BE2C (cell line): Measurements from ENCODE around the gene RGS19.

Source experiments
- DNase-seq: peaks from one replicate; pipeline ENCODE4 v3.0.0-alpha.2; 2020
- H3K27me3 ChIP-seq: fragments of 250-450 bp; sonication (Bioruptor Pico); 2 replicates; pipeline ENCODE4 v1.5.1; 2020; ENCODE audit warnings: mild to moderate bottlenecking
- H3K36me3 ChIP-seq: fragments of 250-450 bp; sonication (Bioruptor Pico); 2 replicates; pipeline ENCODE4 v1.5.1; 2020; ENCODE audit warnings: mild to moderate bottlenecking
- H3K4me1 ChIP-seq: fragments of 250-450 bp; sonication (Bioruptor Pico); 2 replicates; pipeline ENCODE4 v1.5.1; 2020
- H3K4me3 ChIP-seq: 2 replicates; pipeline ENCODE4 v1.5.1; 2011; ENCODE audit warnings: low read depth, low read length
- H3K9me3 ChIP-seq: fragments of 250-450 bp; sonication (Bioruptor Pico); 2 replicates; pipeline ENCODE4 v1.5.1; 2020
- TF ChIP-seq, protein P1 (sequence below): IDR thresholded peaks from 2 replicates; pipeline ENCODE4 v1.5.1; 2012; ENCODE audit warnings: mild to moderate bottlenecking, low read depth, low read length

RGS19 gene

DNA sequence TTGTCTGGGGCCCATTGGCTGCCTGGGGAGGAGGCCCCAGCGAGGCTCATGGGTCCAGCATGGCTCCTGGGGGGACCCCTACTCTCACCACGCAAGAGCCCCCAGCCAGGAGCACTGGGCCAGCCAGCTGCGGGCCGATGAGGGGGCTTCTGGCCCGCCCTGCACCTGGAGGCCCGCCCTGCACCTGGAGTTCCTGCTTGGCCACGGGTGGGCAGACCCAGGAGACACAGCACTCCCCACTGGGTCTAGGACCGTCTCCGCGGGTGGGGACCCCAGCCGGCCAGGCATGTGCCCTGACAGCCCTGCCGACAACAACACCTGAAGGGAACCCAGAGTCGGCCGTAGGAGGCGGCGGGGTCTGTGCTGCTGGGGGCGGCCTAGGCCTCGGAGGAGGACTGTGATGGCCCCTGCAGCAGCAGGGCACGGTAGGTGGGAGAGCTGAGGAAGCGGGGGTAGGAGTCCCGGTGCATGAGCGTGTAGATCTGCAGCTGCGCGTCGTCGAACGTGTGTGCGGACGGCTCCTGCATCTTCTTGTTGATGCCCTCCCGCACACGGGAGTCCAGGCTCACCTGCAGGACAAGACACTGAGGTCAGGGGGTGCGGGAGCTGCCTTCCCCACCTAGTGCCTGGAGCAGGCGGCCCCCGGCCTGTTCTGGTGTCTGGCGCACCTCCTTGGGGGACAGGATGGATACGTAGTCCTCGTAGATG, 5.7 kb downstream of the RGS19 start:
- Histone ChIP-seq H3K9me3 (no peaks in the 10 kb centered on the region), H3K4me3 (no peak overlapping the region), H3K4me1 (0 out of 2 replicates have a peak, but pooled peaks cover 3% of the 10 kb centered on the region), H3K36me3 (no peaks in the 10 kb centered on the region; the same call in 1 of the 2 replicates), H3K27me3 (no peaks in the 10 kb centered on the region)
- TF ChIP-seq, protein P1, sequence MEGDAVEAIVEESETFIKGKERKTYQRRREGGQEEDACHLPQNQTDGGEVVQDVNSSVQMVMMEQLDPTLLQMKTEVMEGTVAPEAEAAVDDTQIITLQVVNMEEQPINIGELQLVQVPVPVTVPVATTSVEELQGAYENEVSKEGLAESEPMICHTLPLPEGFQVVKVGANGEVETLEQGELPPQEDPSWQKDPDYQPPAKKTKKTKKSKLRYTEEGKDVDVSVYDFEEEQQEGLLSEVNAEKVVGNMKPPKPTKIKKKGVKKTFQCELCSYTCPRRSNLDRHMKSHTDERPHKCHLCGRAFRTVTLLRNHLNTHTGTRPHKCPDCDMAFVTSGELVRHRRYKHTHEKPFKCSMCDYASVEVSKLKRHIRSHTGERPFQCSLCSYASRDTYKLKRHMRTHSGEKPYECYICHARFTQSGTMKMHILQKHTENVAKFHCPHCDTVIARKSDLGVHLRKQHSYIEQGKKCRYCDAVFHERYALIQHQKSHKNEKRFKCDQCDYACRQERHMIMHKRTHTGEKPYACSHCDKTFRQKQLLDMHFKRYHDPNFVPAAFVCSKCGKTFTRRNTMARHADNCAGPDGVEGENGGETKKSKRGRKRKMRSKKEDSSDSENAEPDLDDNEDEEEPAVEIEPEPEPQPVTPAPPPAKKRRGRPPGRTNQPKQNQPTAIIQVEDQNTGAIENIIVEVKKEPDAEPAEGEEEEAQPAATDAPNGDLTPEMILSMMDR: no peak
- DNase-seq: no peak

DNA sequence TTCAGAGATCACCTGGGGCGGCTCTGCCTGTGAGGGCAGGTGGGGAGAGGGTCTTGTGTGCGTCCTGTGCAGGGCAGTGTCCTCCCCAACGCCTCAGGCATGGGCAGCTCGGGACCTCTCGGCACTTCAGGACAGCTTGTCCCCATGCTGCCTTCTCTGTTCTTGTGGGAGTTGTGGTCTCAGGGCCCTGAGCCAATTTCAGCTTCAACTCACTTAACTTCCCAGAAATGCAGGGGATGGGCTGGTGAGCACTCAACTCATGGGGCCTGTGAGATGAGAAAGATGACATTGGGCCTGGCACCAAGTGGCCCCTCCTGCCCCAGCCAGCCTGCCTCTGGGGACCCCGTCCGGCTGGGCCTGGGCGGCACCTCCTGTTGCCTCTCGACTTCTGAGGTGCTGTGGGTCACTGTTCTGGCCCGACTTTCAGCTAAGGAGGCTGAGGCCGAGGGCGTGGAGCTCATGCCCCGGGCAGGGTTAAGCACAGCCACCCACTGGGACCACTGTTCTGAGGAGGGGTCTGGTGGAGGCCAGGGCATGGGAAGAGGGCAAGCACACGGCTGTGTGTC, 6.7 kb downstream of the RGS19 start:
- H3K36me3 ChIP-seq: no peaks in the 10 kb centered on the region; the same call in 1 of the 2 replicates
- H3K4me3 ChIP-seq: no peak overlapping the region
- DNase-seq: no peak

DNA sequence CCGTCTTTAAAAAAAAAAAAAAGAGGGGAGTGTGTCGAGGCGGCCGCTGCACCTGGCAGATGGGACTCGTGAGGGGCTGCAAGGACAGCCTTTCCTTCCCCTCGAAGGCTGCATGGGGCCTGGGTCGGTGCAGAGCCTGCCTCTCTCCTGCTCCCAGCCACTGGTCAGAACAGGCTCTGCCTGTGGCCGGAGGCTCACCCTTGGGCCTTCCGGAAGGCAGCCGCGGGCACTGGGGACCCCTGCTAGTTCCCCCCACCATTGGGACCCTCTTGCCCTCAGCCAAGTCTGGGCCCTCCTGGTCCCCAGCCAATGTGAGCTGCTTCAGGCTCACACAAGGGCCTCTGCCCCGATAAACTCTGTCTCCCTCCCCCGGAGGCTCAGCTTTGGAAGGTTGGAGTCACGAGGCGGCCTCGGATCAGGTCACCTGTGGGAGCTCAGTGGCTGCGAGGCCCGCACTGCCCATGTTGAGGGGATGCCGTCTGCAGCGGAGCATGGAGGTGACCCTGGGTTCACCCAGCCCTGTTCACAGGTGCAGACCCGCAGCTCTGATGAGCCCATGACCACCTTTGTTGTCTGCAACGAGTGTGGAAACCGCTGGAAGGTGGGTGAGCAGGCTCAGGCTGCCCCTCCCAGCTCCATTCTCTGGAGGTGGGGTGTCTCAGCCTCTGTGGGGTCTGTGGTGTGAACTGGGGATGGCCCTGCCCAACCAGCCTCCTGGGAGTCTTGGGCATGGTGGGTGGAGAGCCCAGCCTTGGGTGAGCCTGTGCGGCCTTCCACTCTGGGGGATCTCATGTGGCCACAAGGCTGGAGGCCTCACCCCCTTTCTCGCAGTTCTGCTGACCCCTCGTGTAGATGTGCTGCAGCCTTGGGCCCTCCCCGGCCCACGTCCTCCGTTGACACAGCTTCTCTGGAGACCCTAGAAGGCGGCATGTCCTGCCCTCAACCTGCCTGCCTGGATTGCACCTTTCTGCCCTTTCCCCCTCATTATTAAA, 7.7 kb downstream of the RGS19 start:
- Histone ChIP-seq H3K36me3 (no peaks in the 10 kb centered on the region; the same call in 1 of the 2 replicates), H3K4me3 (no peak overlapping the region)
- TF ChIP-seq, protein P1: no peak

More for the DNA sequence above, 6.7 kb downstream of the RGS19 start:
- Histone ChIP-seq H3K27me3 (no peaks in the 10 kb centered on the region), H3K9me3 (no peaks in the 10 kb centered on the region), H3K4me1 (0 out of 2 replicates have a peak, but pooled peaks cover 3% of the 10 kb centered on the region)
- TF ChIP-seq, protein P1: no peak

DNA sequence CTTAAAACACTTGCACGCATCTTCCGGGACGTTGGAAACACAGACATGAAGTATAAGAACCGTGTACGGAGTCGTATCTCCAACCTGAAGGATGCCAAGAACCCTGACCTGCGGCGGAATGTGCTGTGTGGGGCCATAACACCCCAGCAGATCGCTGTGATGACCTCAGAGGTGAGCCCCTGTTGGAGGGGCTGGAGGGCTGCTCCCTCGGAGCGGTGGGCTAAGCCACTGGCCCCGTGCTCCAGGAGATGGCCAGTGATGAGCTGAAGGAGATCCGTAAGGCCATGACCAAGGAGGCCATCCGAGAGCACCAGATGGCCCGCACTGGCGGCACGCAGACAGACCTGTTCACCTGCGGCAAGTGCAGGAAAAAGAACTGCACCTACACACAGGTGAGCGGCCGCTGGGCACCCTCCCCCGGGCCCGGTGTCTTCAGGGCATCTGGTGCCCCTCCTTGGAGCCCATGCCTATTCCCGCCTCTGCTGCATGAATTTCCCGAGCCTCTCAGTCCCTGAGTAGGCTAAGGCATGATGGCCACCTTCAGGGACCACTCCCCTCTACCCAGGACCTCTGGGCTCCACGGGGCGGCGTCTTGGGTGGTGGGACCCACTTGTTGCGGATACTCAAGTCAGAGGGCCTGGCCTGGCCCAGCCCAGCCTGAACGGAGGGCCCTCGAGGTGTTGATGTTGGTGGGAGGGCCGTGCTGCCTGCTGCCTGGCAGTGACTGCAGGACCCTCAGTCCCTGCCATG, 8.9 kb downstream of the RGS19 start:
- Histone ChIP-seq H3K4me1 (0 out of 2 replicates have a peak, but pooled peaks cover 3% of the 10 kb centered on the region), H3K36me3 (no peaks in the 10 kb centered on the region; the same call in 1 of the 2 replicates), H3K9me3 (no peaks in the 10 kb centered on the region), H3K4me3 (no peak overlapping the region), H3K27me3 (no peaks in the 10 kb centered on the region)
- DNase-seq: no peak
- TF ChIP-seq, protein P1: no peak

More for the DNA sequence above, 7.7 kb downstream of the RGS19 start:
- no peak for DNase-seq
- Histone ChIP-seq H3K4me1 (0 out of 2 replicates have a peak, but pooled peaks cover 3% of the 10 kb centered on the region), H3K27me3 (no peaks in the 10 kb centered on the region), H3K9me3 (no peaks in the 10 kb centered on the region)

DNA sequence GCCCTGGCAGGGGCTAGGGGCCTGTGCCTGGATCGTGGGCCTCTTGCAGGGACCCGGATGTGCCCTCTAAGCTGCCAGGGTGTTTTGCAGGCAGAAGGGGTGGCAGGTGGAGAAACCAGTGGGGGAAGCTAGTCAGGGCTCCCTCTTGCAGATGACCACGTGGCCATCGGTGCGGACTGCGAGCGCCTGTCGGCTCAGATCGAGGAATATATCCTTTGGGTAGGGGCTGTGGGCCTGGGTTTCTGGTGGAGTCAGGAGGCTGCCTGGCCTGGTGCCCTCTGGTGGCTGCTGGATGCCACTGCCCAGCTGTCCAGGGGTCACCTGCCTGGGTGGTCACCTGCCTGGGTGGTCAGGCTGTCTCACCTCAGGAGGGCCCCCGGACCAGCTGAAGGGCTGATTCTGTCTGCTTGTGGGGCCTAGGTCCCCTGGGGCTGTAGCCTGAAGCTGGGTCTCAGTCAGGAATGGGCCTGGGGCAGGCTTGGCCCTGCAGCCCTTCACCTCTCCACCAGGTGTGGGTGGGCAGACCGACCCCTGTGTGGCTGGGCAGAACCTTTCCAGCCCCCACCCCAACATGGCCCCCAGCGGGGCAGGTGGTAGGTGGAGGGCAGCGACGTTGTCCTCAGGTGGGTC, 9.6 kb downstream of the RGS19 start:
- H3K4me3 ChIP-seq: no peak overlapping the region
- no peaks in the 10 kb centered on the region for H3K9me3 ChIP-seq
- DNase-seq: peak; percentile 74
- H3K36me3 ChIP-seq: no peaks in the 10 kb centered on the region; the same call in 1 of the 2 replicates
- no peaks in the 10 kb centered on the region for H3K27me3 ChIP-seq
- H3K4me1 ChIP-seq: 0 out of 2 replicates have a peak, but pooled peaks cover 3% of the 10 kb centered on the region
- TF ChIP-seq, protein P1: peak; percentile 82
